ENCODE results near the gene MOGAT3. TPM values are rescaled to one million over a fixed set of nuclear protein-coding genes. Genes with fewer than 3 reads are reported as not detected.
A peak's percentile ranks its signal among the peaks of the same experiment; 100 is the strongest.

The MOGAT3 gene
- total RNA-seq, 4 donors from 2014 or later = 0.17 TPM; not detected in 3

- DNase-seq (ENCODE audit: extremely low spot score) = no peak
- Histone ChIP-seq H3K27me3 (peaks cover 18 to 100% (median 92%) of the 10 kb centered on the region in 4 donors), H3K4me3 (peak overlapping the region; percentile 1 to 40 (median 12)), H3K9me3 (no peaks in the 10 kb centered on the region), H3K4me1 (peaks cover 36 to 52% (median 39%) of the 10 kb centered on the region in 4 donors), H3K27ac (replicated peaks in 1 of 4) (no peak overlapping the region), H3K36me3 (no peaks in the 10 kb centered on the region)
- TF ChIP-seq POLR2AphosphoS5 (IDR thresholded peaks at IDR 0.05) = no peak
- TF ChIP-seq CTCF (IDR thresholded peaks at IDR 0.05) = no peak
- TF ChIP-seq POLR2A (IDR thresholded peaks at IDR 0.05; ENCODE audit: low read depth) = no peak
- no peak for TF ChIP-seq EP300 (IDR thresholded peaks at IDR 0.05)
- 11% methylated on average over 43 of the region's 53 CpGs for whole genome bisulfite sequencing
- intact Hi-C loops (cut with DNase I) = no loop called here
Measured at GRCh38 chr7:101172854-101173751, 27.7 kb downstream of the MOGAT3 start.

GRCh38 chr7:101172005-101172853 is 28.6 kb downstream of the MOGAT3 start:
- WGBS = 2% methylated on average over 30 of the region's 79 CpGs
- H3K27ac ChIP-seq (replicated peaks in 1 of 4) = no peak overlapping the region
- H3K9me3 ChIP-seq = no peaks in the 10 kb centered on the region
- DNase-seq (ENCODE audit: extremely low spot score) = no peak
- no peak for TF ChIP-seq EP300 (IDR thresholded peaks at IDR 0.05)
- no peak for TF ChIP-seq CTCF (IDR thresholded peaks at IDR 0.05)
- TF ChIP-seq POLR2A (IDR thresholded peaks at IDR 0.05; ENCODE audit: low read depth) = no peak
- no peak for TF ChIP-seq POLR2AphosphoS5 (IDR thresholded peaks at IDR 0.05)
- H3K36me3 ChIP-seq = no peaks in the 10 kb centered on the region
- no peak overlapping the region for H3K4me3 ChIP-seq
- peaks cover 18 to 100% (median 92%) of the 10 kb centered on the region in 4 donors for H3K27me3 ChIP-seq
- peaks cover 36 to 52% (median 39%) of the 10 kb centered on the region in 4 donors for H3K4me1 ChIP-seq
- intact Hi-C loops (cut with DNase I) = no loop called here

GRCh38 chr7:101171442-101171837 is 29.4 kb downstream of the MOGAT3 start:
- 2% methylated on average over 13 of the region's 13 CpGs for WGBS
- no peak for DNase-seq (ENCODE audit: extremely low spot score)
- TF ChIP-seq CTCF (IDR thresholded peaks at IDR 0.05) (no peak), POLR2A (IDR thresholded peaks at IDR 0.05; ENCODE audit: low read depth) (no peak), EP300 (IDR thresholded peaks at IDR 0.05) (no peak), POLR2AphosphoS5 (IDR thresholded peaks at IDR 0.05) (no peak)

GRCh38 chr7:101170617-101171441 is 30.0 kb downstream of the MOGAT3 start:
- H3K9me3 ChIP-seq = no peaks in the 10 kb centered on the region
- DNase-seq (ENCODE audit: extremely low spot score) = no peak
- H3K36me3 ChIP-seq = no peaks in the 10 kb centered on the region
- intact Hi-C loops (cut with DNase I) = no loop called here
- H3K27ac ChIP-seq (replicated peaks in 1 of 4) = no peak overlapping the region
- TF ChIP-seq EP300 (IDR thresholded peaks at IDR 0.05) (no peak), POLR2AphosphoS5 (IDR thresholded peaks at IDR 0.05) (no peak), POLR2A (IDR thresholded peaks at IDR 0.05; ENCODE audit: low read depth) (no peak), CTCF (IDR thresholded peaks at IDR 0.05) (no peak)
- 8% methylated on average over 17 of the region's 17 CpGs for WGBS
- H3K4me3 ChIP-seq = no peak overlapping the region
- H3K27me3 ChIP-seq = peaks cover 24 to 100% (median 97%) of the 10 kb centered on the region in 4 donors
- H3K4me1 ChIP-seq = peaks cover 40 to 57% (median 45%) of the 10 kb centered on the region in 4 donors

More at GRCh38 chr7:101171442-101171837, 29.4 kb downstream of the MOGAT3 start:
- intact Hi-C loops (cut with DNase I) = no loop called here
- Histone ChIP-seq H3K36me3 (no peaks in the 10 kb centered on the region), H3K4me3 (no peak overlapping the region), H3K27ac (replicated peaks in 1 of 4) (no peak overlapping the region), H3K4me1 (peaks cover 36 to 52% (median 39%) of the 10 kb centered on the region in 4 donors), H3K27me3 (peaks cover 18 to 100% (median 95%) of the 10 kb centered on the region in 4 donors), H3K9me3 (no peaks in the 10 kb centered on the region)
